H9 (cell line): ENCODE measurements around the gene CDKAL1. TPM values are rescaled to one million over a fixed set of nuclear protein-coding genes. Genes with fewer than 3 reads are reported as not detected.

ENCODE experiments used
- DNase-seq: peaks from one replicate; pipeline ENCODE4 v3.0.0-alpha.2; 2017
- H2AFZ ChIP-seq: one replicate; pipeline ENCODE4 v1.6.1; 2013; ENCODE audit warnings: mild to moderate bottlenecking, low read length, control low read depth, moderate library complexity
- H2AK5ac ChIP-seq: 2 replicates; pipeline ENCODE4 v1.6.1; 2013; ENCODE audit warnings: low read length, control low read depth, mixed read lengths; ENCODE audit not compliant: insufficient read length
- H2BK120ac ChIP-seq: one replicate; pipeline ENCODE4 v1.6.1; 2013; ENCODE audit warnings: low read depth, mild to moderate bottlenecking, low read length, control low read depth, inconsistent platforms; ENCODE audit not compliant: poor library complexity, severe bottlenecking
- H2BK12ac ChIP-seq: 2 replicates; pipeline ENCODE4 v1.6.1; 2013; ENCODE audit warnings: low read length, control low read depth, mixed read lengths, low read depth; ENCODE audit not compliant: insufficient read length
- H2BK15ac ChIP-seq: 2 replicates; pipeline ENCODE4 v1.6.1; 2013; ENCODE audit warnings: low read depth, low read length, control low read depth
- H2BK20ac ChIP-seq: one replicate; pipeline ENCODE4 v1.6.1; 2013; ENCODE audit warnings: low read depth, mild to moderate bottlenecking, low read length, control low read depth, inconsistent platforms; ENCODE audit not compliant: poor library complexity, severe bottlenecking
- H2BK5ac ChIP-seq: 2 replicates; pipeline ENCODE4 v1.6.1; 2013; ENCODE audit warnings: low read length, control low read depth, mixed read lengths; ENCODE audit not compliant: insufficient read length
- H3K14ac ChIP-seq: 2 replicates; pipeline ENCODE4 v1.6.1; 2013; ENCODE audit warnings: low read length, control low read depth; ENCODE audit not compliant: insufficient read depth
- H3K18ac ChIP-seq: 2 replicates; pipeline ENCODE4 v1.6.1; 2013; ENCODE audit warnings: low read depth, mild to moderate bottlenecking, mixed read lengths, low read length, control low read depth; ENCODE audit not compliant: insufficient read length
- H3K23ac ChIP-seq: 2 replicates; pipeline ENCODE4 v1.6.1; 2013; ENCODE audit warnings: low read length, control low read depth, mixed read lengths, low read depth; ENCODE audit not compliant: insufficient read length
- H3K23me2 ChIP-seq: 2 replicates; pipeline ENCODE4 v1.6.1; 2013; ENCODE audit warnings: low read depth, mild to moderate bottlenecking, mixed read lengths, low read length, control low read depth; ENCODE audit not compliant: insufficient read length, poor library complexity, severe bottlenecking
- H3K27ac ChIP-seq: 2 replicates; pipeline ENCODE4 v1.5.1; 2013; ENCODE audit warnings: low read length, control low read depth, mixed read lengths, low read depth; ENCODE audit not compliant: insufficient read length
- H3K27me3 ChIP-seq: 2 replicates; pipeline ENCODE4 v1.6.1; 2013; ENCODE audit warnings: low read length, control low read depth, inconsistent platforms; ENCODE audit not compliant: insufficient read depth
- H3K4ac ChIP-seq: 2 replicates; pipeline ENCODE4 v1.6.1; 2013; ENCODE audit warnings: low read depth, mild to moderate bottlenecking, control low read depth, inconsistent platforms, low read length, moderate library complexity
- H3K4me1 ChIP-seq: 2 replicates; pipeline ENCODE4 v1.6.1; 2013; ENCODE audit warnings: low read length, control low read depth, inconsistent platforms; ENCODE audit not compliant: insufficient read depth
- H3K4me2 ChIP-seq: 2 replicates; pipeline ENCODE4 v1.6.1; 2013; ENCODE audit warnings: low read length, control low read depth, mixed read lengths; ENCODE audit not compliant: insufficient read length, insufficient read depth
- H3K56ac ChIP-seq: 2 replicates; pipeline ENCODE4 v1.6.1; 2013; ENCODE audit warnings: low read depth, mild to moderate bottlenecking, mixed read lengths, low read length, control low read depth; ENCODE audit not compliant: insufficient read length
- H3K79me1 ChIP-seq: 2 replicates; pipeline ENCODE4 v1.6.1; 2013; ENCODE audit warnings: low read depth, mild to moderate bottlenecking, moderate library complexity, low read length, control low read depth, inconsistent platforms; ENCODE audit not compliant: insufficient read depth, poor library complexity, severe bottlenecking
- H3K79me2 ChIP-seq: 2 replicates; pipeline ENCODE4 v1.6.1; 2013; ENCODE audit warnings: low read length, control low read depth, inconsistent platforms; ENCODE audit not compliant: insufficient read depth
- H3K9ac ChIP-seq: 2 replicates; pipeline ENCODE4 v1.6.1; 2013; ENCODE audit warnings: low read length, control low read depth, mixed read lengths; ENCODE audit not compliant: insufficient read length; ENCODE audit errors: extremely low read depth
- H3K9me3 ChIP-seq: one replicate; pipeline ENCODE4 v1.6.1; 2013; ENCODE audit warnings: low read depth, low read length, inconsistent platforms; ENCODE audit not compliant: control insufficient read depth
- H3T11ph ChIP-seq: one replicate; pipeline ENCODE4 v1.6.1; 2013; ENCODE audit warnings: mild to moderate bottlenecking, low read length, control low read depth, inconsistent platforms
- H4K20me1 ChIP-seq: one replicate; pipeline ENCODE4 v1.6.1; 2013; ENCODE audit not compliant: control insufficient read depth, insufficient read length, insufficient read depth
- H4K5ac ChIP-seq: 2 replicates; pipeline ENCODE4 v1.6.1; 2013; ENCODE audit warnings: low read depth, mild to moderate bottlenecking, mixed read lengths, low read length, control low read depth; ENCODE audit not compliant: insufficient read length
- H4K8ac ChIP-seq: replicated peaks from 2 replicates; pipeline ENCODE4 v1.6.1; 2013; ENCODE audit warnings: low read length, control low read depth, mixed read lengths, low read depth; ENCODE audit not compliant: insufficient read length
- H4K91ac ChIP-seq: 2 replicates; pipeline ENCODE4 v1.6.1; 2013; ENCODE audit warnings: low read depth, mild to moderate bottlenecking, moderate library complexity, mixed read lengths, low read length, control low read depth; ENCODE audit not compliant: insufficient read length
- H3K27ac Mint-ChIP-seq, 3 experiments: 2 replicates in 2 of 3; 3 replicates in 1 of 3; pipeline ENCODE4 v1.8.0; 2020 to 2021; ENCODE audit warnings: mixed read lengths in 3 of 3, mild to moderate bottlenecking in 1 of 3, moderate library complexity in 1 of 3
- H3K27me3 Mint-ChIP-seq: 2 replicates; pipeline ENCODE4 v1.8.0; 2021; ENCODE audit warnings: low read depth, mild to moderate bottlenecking, moderate library complexity, mixed read lengths
- H3K36me3 Mint-ChIP-seq, 3 experiments: 2 replicates in 2 of 3; 3 replicates in 1 of 3; pipeline ENCODE4 v1.8.0; 2020 to 2021; ENCODE audit warnings: low read depth in 3 of 3, mixed read lengths in 3 of 3; ENCODE audit not compliant: insufficient read depth in 1 of 3
- H3K4me1 Mint-ChIP-seq, 2 experiments: 2 replicates each; pipeline ENCODE4 v1.8.0; 2020; ENCODE audit warnings: mixed read lengths in 2 of 2
- H3K4me3 Mint-ChIP-seq, 2 experiments: 2 replicates in 1 of 2; 3 replicates in 1 of 2; pipeline ENCODE4 v1.8.0; 2020 to 2021; ENCODE audit warnings: mild to moderate bottlenecking in 2 of 2, mixed read lengths in 2 of 2, moderate library complexity in 1 of 2
- H3K9me3 Mint-ChIP-seq, 2 experiments: 2 replicates in 1 of 2; 3 replicates in 1 of 2; pipeline ENCODE4 v1.8.0; 2020; ENCODE audit warnings: mild to moderate bottlenecking in 2 of 2, mixed read lengths in 2 of 2, moderate library complexity in 1 of 2
- CTCF ChIP-seq: fragments of 200-600 bp; sonication (generic); conservative IDR thresholded peaks from 3 replicates; pipeline ENCODE4 v1.8.0; 2021; ENCODE audit warnings: antibody characterized with exemption, mild to moderate bottlenecking
- WGBS: extraction: QIAGEN DNeasy Blood & Tissue Kit; methylation state at CpG from one replicate; pipeline ENCODE4 v1.1.7; 2013; ENCODE audit warnings: missing lambda C conversion rate, low lambda C conversion rate, mixed read lengths; ENCODE audit not compliant: insufficient read length; ENCODE audit errors: extremely low coverage; 5-methylcytosine and 5-hydroxymethylcytosine counted together
- total RNA-seq: library from RNA; stranded (reverse); gene quantifications from 2 replicates; pipeline ENCODE4 v1.2.1, GENCODE V29; 2021

Gene CDKAL1
- total RNA-seq, 1 experiment from 2014 or later: 23.0 TPM

- peaks cover 7 to 10% (median 8%) of the 10 kb centered on the region in 3 experiments; a peak in 5 of 7 replicates for H3K36me3 Mint-ChIP-seq
- Histone ChIP-seq H3K79me2 (no peaks in the 10 kb centered on the region), H2AFZ (no peak overlapping the region), H4K5ac (no peak overlapping the region), H4K91ac (no peak overlapping the region), H3K4me1 (no peaks in the 10 kb centered on the region; the same call in 1 of the 2 replicates), H3T11ph (no peak overlapping the region), H3K9me3 (no peaks in the 10 kb centered on the region), H3K4ac (no peak overlapping the region), H3K18ac (no peak overlapping the region), H2BK20ac (no peak overlapping the region), H4K8ac (no peak overlapping the region), H2BK5ac (no peak overlapping the region), H3K27ac (no peak overlapping the region), H2BK12ac (no peak overlapping the region), H3K9ac (no peak overlapping the region), H3K23ac (no peak overlapping the region), H2BK120ac (no peak overlapping the region), H3K23me2 (no peaks in the 10 kb centered on the region), H3K27me3 (no peaks in the 10 kb centered on the region), H3K79me1 (no peaks in the 10 kb centered on the region), H2AK5ac (no peak overlapping the region), H2BK15ac (no peak overlapping the region), H4K20me1 (no peaks in the 10 kb centered on the region), H3K14ac (no peak overlapping the region), H3K56ac (no peak overlapping the region), H3K4me2 (no peak overlapping the region)
- peaks cover 4 to 8% of the 10 kb centered on the region in 2 experiments; a peak in 1 of 5 replicates for H3K9me3 Mint-ChIP-seq
- no peak for DNase-seq
- H3K27me3 Mint-ChIP-seq: no peaks in the 10 kb centered on the region
- H3K4me1 Mint-ChIP-seq: peaks cover 23 to 31% of the 10 kb centered on the region in 2 experiments
- WGBS: no CpG with 5 or more reads among the region's 3 CpGs
- no peak overlapping the region for H3K4me3 Mint-ChIP-seq
- TF ChIP-seq CTCF: no peak
- H3K27ac Mint-ChIP-seq: no peak overlapping the region; a peak in 1 of 7 replicates
Observed at GRCh38 chr6:20997770-20998147, 463.5 kb downstream of the CDKAL1 start.
